Erythroblast (primary cell): ENCODE measurements around the gene DDN.

Source experiments
- GATA1 ChIP-seq: IDR thresholded peaks from 2 replicates; pipeline ENCODE4 v1.6.1; 2011; ENCODE audit warnings: low read depth, mild to moderate bottlenecking, control low read depth, low read length, moderate library complexity
- POLR2A ChIP-seq: IDR thresholded peaks from 2 replicates; pipeline ENCODE4 v1.6.1; 2011; ENCODE audit warnings: mild to moderate bottlenecking, low read length

DNA sequence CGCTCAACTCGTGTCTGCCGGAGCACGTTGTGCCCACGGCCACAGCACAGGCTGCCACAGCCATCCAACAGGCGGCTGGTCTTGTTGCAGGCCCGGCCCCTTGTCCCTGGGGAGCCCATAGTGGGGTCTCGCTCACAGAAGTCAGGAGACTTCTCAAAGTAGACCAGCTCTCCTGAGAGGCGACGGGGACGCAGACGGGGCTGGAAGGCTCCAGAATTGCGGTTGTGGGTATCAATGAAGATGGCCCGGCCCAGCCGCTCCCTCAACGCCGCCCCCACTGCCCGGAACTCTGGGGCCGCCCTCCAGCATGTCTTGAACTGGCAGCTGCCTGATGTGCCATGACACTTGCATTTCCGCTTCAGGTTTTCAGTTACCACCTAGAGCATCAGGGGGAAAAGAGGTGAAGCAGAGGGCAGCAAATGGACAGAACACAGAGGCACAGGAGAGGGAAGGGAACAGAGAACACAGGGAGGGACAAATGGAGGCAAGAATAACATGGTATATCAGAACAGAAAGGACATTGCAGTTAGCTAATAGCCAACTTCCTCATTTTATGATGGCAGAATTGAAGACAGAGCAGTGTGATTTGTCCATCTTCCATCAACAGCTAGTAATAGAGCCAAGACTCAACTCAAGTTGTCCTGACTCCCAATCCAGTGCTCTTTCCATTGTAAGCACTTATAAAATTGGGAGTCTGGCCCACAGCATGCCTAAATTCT lies 32.8 kb downstream of the DDN start:
- TF ChIP-seq POLR2A, result no peak
- TF ChIP-seq GATA1, result no peak
